ENCODE measurements around the gene CFAP52. TPM values are rescaled to one million over a fixed set of nuclear protein-coding genes. Genes with fewer than 3 reads are reported as not detected.
"Not testable (repeated sequence)": the region's sequence is repeated elsewhere in the genome, so short reads cannot be mapped to it uniquely, and the experiment has no call there.

Gene CFAP52
- total RNA-seq, 1 donor from 2014 or later, result not detected

DNA sequence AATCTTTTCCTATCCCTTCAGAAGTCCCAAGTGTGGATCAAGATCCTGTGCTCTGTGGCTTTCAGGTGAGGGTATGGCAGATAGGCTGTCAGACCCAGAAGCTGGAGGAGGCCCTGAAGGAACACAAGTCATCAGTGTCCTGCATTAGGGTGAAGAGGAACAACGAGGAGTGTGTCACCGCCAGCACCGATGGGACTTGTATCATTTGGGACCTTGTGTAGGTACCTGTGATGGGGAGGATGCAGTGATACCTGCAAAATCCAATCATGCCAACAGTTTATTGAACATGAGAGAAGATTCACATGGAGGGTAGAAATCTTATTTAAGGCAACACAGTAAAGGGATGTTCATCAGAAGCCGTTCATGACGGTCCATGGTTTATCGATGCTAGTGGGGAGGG lies 58.9 kb downstream of the CFAP52 start:
- Mint-ChIP-seq H3K27ac (ENCODE audit: unreplicated experiment) (no peak overlapping the region), H3K9me3 (ENCODE audit: low read depth) (no peaks in the 10 kb centered on the region)

DNA sequence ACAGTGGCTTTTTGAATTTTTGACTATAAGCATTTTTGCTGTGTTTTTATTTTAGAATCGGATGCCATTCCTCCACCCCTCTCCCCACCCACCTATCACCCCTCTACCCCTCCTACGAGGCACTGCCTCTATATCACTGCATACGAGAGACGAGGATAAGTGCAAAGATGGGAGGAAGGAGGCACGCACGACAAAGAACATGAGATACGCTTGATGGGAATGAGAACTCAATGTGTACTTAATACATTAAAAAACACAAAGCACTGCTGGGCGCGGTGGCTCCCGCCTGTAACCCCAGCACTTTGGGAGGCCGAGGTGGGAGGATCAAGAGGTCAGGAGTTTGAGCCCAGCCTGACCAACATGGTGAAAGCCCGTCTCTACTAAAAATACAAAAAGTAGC lies 60.1 kb downstream of the CFAP52 start:
- peaks cover 8% of the 10 kb centered on the region for H3K27me3 Mint-ChIP-seq (ENCODE audit: low read depth)
- TF ChIP-seq, protein P1, sequence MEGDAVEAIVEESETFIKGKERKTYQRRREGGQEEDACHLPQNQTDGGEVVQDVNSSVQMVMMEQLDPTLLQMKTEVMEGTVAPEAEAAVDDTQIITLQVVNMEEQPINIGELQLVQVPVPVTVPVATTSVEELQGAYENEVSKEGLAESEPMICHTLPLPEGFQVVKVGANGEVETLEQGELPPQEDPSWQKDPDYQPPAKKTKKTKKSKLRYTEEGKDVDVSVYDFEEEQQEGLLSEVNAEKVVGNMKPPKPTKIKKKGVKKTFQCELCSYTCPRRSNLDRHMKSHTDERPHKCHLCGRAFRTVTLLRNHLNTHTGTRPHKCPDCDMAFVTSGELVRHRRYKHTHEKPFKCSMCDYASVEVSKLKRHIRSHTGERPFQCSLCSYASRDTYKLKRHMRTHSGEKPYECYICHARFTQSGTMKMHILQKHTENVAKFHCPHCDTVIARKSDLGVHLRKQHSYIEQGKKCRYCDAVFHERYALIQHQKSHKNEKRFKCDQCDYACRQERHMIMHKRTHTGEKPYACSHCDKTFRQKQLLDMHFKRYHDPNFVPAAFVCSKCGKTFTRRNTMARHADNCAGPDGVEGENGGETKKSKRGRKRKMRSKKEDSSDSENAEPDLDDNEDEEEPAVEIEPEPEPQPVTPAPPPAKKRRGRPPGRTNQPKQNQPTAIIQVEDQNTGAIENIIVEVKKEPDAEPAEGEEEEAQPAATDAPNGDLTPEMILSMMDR (IDR thresholded peaks at IDR 0.05), result no peak
- no peak for DNase-seq (ENCODE audit: low spot score)

More for the DNA sequence above, 58.9 kb downstream of the CFAP52 start:
- DNase-seq (ENCODE audit: low spot score), result no peak
- Mint-ChIP-seq H3K4me1 (ENCODE audit: low read depth) (no peaks in the 10 kb centered on the region), H3K27me3 (ENCODE audit: low read depth) (peaks cover 8% of the 10 kb centered on the region), H3K4me3 (ENCODE audit: unreplicated experiment) (no peak overlapping the region), H3K36me3 (ENCODE audit: low read depth) (no peaks in the 10 kb centered on the region)
- TF ChIP-seq, protein P1 (IDR thresholded peaks at IDR 0.05), result no peak

DNA sequence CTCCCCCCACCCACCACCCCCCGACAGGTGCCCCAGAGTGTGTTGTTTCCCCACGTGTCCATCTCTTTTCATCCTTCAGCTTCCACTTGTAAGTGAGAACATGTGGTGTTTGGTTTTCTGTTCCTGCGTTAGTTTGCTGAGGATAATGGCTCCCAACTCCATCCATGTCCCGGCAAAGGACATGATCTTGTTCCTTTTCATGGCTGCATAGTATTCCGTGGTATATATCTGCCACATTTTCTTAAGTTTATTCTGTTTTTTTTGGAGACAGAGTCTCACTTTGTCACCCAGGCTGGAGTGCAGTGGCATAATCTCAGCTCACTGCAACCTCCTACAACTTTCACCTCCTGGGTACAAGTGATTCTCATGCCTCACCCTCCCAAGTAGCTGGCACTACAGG lies 63.9 kb downstream of the CFAP52 start:
- DNase-seq (ENCODE audit: low spot score); H3K9me3 Mint-ChIP-seq (ENCODE audit: low read depth); H3K27me3 Mint-ChIP-seq (ENCODE audit: low read depth); H3K36me3 Mint-ChIP-seq (ENCODE audit: low read depth); H3K27ac Mint-ChIP-seq (ENCODE audit: unreplicated experiment); H3K4me3 Mint-ChIP-seq (ENCODE audit: unreplicated experiment): not testable (repeated sequence)
- peaks cover 19% of the 10 kb centered on the region for H3K4me1 Mint-ChIP-seq (ENCODE audit: low read depth)

More for the DNA sequence above, 60.1 kb downstream of the CFAP52 start:
- H3K27ac Mint-ChIP-seq (ENCODE audit: unreplicated experiment), result no peak overlapping the region
- H3K36me3 Mint-ChIP-seq (ENCODE audit: low read depth), result no peaks in the 10 kb centered on the region
- H3K4me1 Mint-ChIP-seq (ENCODE audit: low read depth), result no peaks in the 10 kb centered on the region
- no peak overlapping the region for H3K4me3 Mint-ChIP-seq (ENCODE audit: unreplicated experiment)
- no peaks in the 10 kb centered on the region for H3K9me3 Mint-ChIP-seq (ENCODE audit: low read depth)

DNA sequence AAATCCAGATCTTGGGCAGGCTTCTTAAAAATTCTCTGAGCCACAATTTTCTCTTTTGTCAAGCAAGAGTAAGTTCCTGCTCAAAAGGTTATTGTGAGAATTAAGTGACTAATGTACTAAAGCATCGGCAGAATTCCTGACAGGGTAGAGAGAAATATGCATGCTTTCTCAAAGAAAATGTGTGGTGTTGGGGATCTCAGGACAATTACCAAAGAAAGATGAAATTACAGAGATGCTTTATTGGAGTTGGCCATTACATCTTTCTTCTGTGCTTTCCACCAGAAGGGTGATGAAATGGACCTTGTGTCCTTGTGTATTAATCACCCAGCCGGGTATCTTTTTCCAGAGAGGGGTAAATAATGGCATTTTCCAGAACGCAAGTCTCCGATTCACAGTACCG lies 67.2 kb downstream of the CFAP52 start:
- DNase-seq (ENCODE audit: low spot score), result no peak
- no peaks in the 10 kb centered on the region for H3K27me3 Mint-ChIP-seq (ENCODE audit: low read depth)
- H3K4me3 Mint-ChIP-seq (ENCODE audit: unreplicated experiment), result no peak overlapping the region

DNA sequence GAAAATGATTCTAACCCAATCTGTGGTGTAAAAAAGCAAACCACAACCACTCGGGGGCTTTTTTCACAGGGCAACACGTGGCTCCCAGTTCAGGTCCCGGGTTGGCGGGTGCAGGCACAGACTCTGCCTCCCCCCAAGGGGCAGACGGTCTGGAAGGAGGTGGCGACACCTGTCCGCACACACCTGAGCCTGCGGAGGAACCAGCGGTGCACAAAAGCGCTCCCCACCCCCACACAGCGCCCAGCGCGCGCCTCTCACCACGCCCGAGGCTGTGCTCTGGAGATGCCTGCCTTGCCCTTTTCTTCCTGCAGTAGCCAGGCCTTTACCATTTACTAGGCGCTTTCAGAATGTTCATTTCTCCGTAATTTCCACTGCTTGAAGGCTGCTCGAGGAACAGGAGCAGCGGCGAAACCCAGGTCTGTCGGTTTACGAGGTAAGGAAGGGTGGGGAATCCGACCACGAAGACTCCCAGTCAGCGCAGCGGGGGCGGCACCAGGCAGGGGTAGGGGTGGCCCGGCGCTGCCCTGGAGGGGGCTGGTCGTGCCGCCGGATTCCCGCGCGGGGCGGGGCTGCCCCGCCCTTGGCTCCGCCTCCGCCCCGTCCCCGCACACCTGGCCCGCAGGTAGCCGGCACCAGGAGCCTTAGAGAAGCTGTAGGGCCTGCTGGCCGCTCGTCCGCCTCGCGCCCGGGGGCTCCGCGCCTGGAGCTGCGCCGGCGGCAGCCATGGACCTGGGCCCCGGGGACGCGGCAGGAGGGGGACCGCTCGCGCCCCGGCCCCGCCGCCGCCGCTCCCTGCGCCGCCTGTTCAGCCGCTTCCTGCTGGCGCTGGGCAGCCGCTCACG lies 68.7 kb downstream of the CFAP52 start, which contains the start of gene USP43:
USP43 (plus strand) TSS at position 608 of the 842 bp plus-strand sequence; CDS start at position 724, 116 bp downstream.
- peak within 1 kb of the TSS; percentile 50 for H3K27ac Mint-ChIP-seq (ENCODE audit: unreplicated experiment)
- no peaks in the 10 kb centered on the region for H3K9me3 Mint-ChIP-seq (ENCODE audit: low read depth)
- H3K36me3 Mint-ChIP-seq (ENCODE audit: low read depth), result no peaks in the 10 kb centered on the region
- H3K4me3 Mint-ChIP-seq (ENCODE audit: unreplicated experiment), result peak within 1 kb of the TSS; percentile 88
- H3K4me1 Mint-ChIP-seq (ENCODE audit: low read depth), result peaks cover 46% of the 10 kb centered on the region
- H3K27me3 Mint-ChIP-seq (ENCODE audit: low read depth), result no peaks in the 10 kb centered on the region
- DNase-seq (ENCODE audit: low spot score), result no peak
- TF ChIP-seq, protein P1 (IDR thresholded peaks at IDR 0.05), result peak; percentile 54

More for the DNA sequence above, 67.2 kb downstream of the CFAP52 start:
- peaks cover 43% of the 10 kb centered on the region for H3K4me1 Mint-ChIP-seq (ENCODE audit: low read depth)
- H3K27ac Mint-ChIP-seq (ENCODE audit: unreplicated experiment), result peak overlapping the region; percentile 32
- TF ChIP-seq, protein P1 (IDR thresholded peaks at IDR 0.05), result no peak
- H3K9me3 Mint-ChIP-seq (ENCODE audit: low read depth), result no peaks in the 10 kb centered on the region
- no peaks in the 10 kb centered on the region for H3K36me3 Mint-ChIP-seq (ENCODE audit: low read depth)

All from chondrocyte (in vitro differentiated cells).